Small intestine (tissue), 16 donors: ENCODE data around the gene FOXL3. TPM values are rescaled to one million over a fixed set of nuclear protein-coding genes. Genes with fewer than 3 reads are reported as not detected.
"Not testable (repeated sequence)": the region's sequence is repeated elsewhere in the genome, so short reads cannot be mapped to it uniquely, and the experiment has no call there.

Experiments used
- DNase-seq, 2 donors: peaks; one replicate each; pipeline versions ENCODE4 v3.0.0 to v3.0.0-alpha.2; 2013
- FAIRE-seq: peaks from 2 replicates; lab custom pipeline; 2012; peaks lifted over from hg19 to GRCh38; lab: Jason Lieb, UNC
- H3K27ac ChIP-seq, 3 donors: one replicate each; pipeline ENCODE4 v1.5.1; 2013; ENCODE audit warnings: low read length in 2 of 3, mild to moderate bottlenecking in 2 of 3, control low read depth in 1 of 3, inconsistent platforms in 1 of 3, low read depth in 1 of 3, moderate library complexity in 1 of 3
- H3K27me3 ChIP-seq, 3 donors: one replicate each; pipeline ENCODE4 v1.6.1; 2013; ENCODE audit warnings: low read length in 3 of 3, inconsistent platforms in 1 of 3; ENCODE audit not compliant: control insufficient read depth in 3 of 3, insufficient read depth in 3 of 3
- H3K36me3 ChIP-seq, 3 donors: one replicate each; pipeline ENCODE4 v1.6.1; 2013; ENCODE audit warnings: low read length in 3 of 3, inconsistent platforms in 1 of 3, low read depth in 1 of 3, mild to moderate bottlenecking in 1 of 3, moderate library complexity in 1 of 3; ENCODE audit not compliant: control insufficient read depth in 3 of 3, insufficient read depth in 2 of 3
- H3K4me1 ChIP-seq, 3 donors: one replicate each; pipeline ENCODE4 v1.6.1; 2013; ENCODE audit warnings: low read length in 2 of 3, inconsistent platforms in 1 of 3, low read depth in 1 of 3, mild to moderate bottlenecking in 1 of 3, moderate library complexity in 1 of 3; ENCODE audit not compliant: control insufficient read depth in 3 of 3, insufficient read depth in 2 of 3
- H3K4me3 ChIP-seq, 3 donors: one replicate each; pipeline ENCODE4 v1.5.1; 2013; ENCODE audit warnings: low read length in 3 of 3, control low read depth in 1 of 3, inconsistent platforms in 1 of 3, low read depth in 1 of 3, mild to moderate bottlenecking in 1 of 3, moderate library complexity in 1 of 3
- H3K9me3 ChIP-seq, 2 donors: one replicate each; pipeline ENCODE4 v1.6.1; 2013; ENCODE audit warnings: low read depth in 1 of 2, low read length in 1 of 2; ENCODE audit not compliant: control insufficient read depth in 2 of 2, insufficient read depth in 1 of 2
- WGBS, 3 donors: extraction: QIAGEN DNeasy Blood & Tissue Kit; methylation state at CpG; one replicate each; pipeline ENCODE4 v1.1.7; 2013; 5-methylcytosine and 5-hydroxymethylcytosine counted together
- long read RNA-seq, 10 donors: transcript quantifications; one replicate each; lab custom pipeline, GENCODE V29; 2026
- polyA plus RNA-seq, 4 donors: library from polyadenylated mRNA; stranded (reverse) in 3 of 4; unstranded in 1 of 4; fragments of 200-250 nt in 3 of 4; fragments of 120-200 nt in 1 of 4; gene quantifications; one replicate each; pipeline versions ENCODE4 v1.2.1 to v1.2.3, GENCODE V29; 2013
- donor health status: healthy with polysubstance abuse.
- donor health status: control.
- donor health status: control.
- donor health status: Bipolar disorder and iron deficiency.
- donor health status: healthy.

Gene FOXL3
- 1 to 10 TPM in 1 of 4 donors, not detected in 3; 1.7 TPM for polyA plus RNA-seq
- long read RNA-seq, donor 1, result 0 reads
- long read RNA-seq, donor 2, result 0 reads
- long read RNA-seq, donor 3, result 0 reads
- long read RNA-seq, donor 4, result 0 reads
- long read RNA-seq, donor 5, result 0 reads
- long read RNA-seq, donor 6, result 0 reads
- long read RNA-seq, donor 7, result 0 reads
- long read RNA-seq, donor 8, result 0 reads
- long read RNA-seq, donor 9, result 0 reads
- long read RNA-seq, donor 10, partial matches to known transcripts, result 0 of 2 reads
- long read RNA-seq, donor 10, other reads (novel, unspliced or antisense), result 0 of 2 reads

- 8 to 9% (median 8%) methylated on average over 52 to 79 of the region's 79 CpGs for WGBS, 3 donors
- peaks cover 11 to 40% (median 25%) of the 10 kb centered on the region in 3 donors for H3K27me3 ChIP-seq
- FAIRE-seq (no peak), DNase-seq (peak in 1 of 2 donors; percentile 20)
- peak within 1 kb of the TSS in 1 of 3 donors; percentile 9 for H3K4me3 ChIP-seq
- H3K27ac ChIP-seq, result no peak within 1 kb of the TSS
- H3K36me3 ChIP-seq, result no peaks in the 10 kb centered on the region
- H3K9me3 ChIP-seq, result peaks cover 0 to 5% of the 10 kb centered on the region in 2 donors
- H3K4me1 ChIP-seq, result peaks cover 0 to 41% (median 0%) of the 10 kb centered on the region in 3 donors
Observed at GRCh38 chr7:289756-290553, at the start of gene FOXL3. FOXL3 (plus strand) TSS chr7:290170; CDS start chr7:290170, 0 bp downstream.

GRCh38 chr7:240887-241421, 49.0 kb upstream of the FOXL3 start:
- Histone ChIP-seq H3K4me1 (peaks cover 0 to 16% (median 0%) of the 10 kb centered on the region in 3 donors), H3K27ac (peak overlapping the region in 1 of 3 donors; percentile 47), H3K27me3 (no peaks in the 10 kb centered on the region), H3K9me3 (no peaks in the 10 kb centered on the region), H3K36me3 (peaks cover 0 to 60% (median 2%) of the 10 kb centered on the region in 3 donors), H3K4me3 (no peak overlapping the region)
- DNase-seq (no peak), FAIRE-seq (no peak)
- 42 to 68% (median 46%) methylated on average over 13 to 16 of the region's 16 CpGs for WGBS, 3 donors

GRCh38 chr7:241513-241912, 48.5 kb upstream of the FOXL3 start:
- H3K9me3 ChIP-seq, result no peaks in the 10 kb centered on the region
- FAIRE-seq (no peak), DNase-seq (no peak)
- 93 to 95% (median 93%) methylated on average over 13 of the region's 13 CpGs for WGBS, 3 donors
- H3K4me3 ChIP-seq, result no peak overlapping the region
- no peak overlapping the region for H3K27ac ChIP-seq
- peaks cover 0 to 22% (median 0%) of the 10 kb centered on the region in 3 donors for H3K4me1 ChIP-seq
- H3K27me3 ChIP-seq, result no peaks in the 10 kb centered on the region
- H3K36me3 ChIP-seq, result peaks cover 0 to 60% (median 2%) of the 10 kb centered on the region in 3 donors

- peaks cover 2 to 68% (median 2%) of the 10 kb centered on the region in 3 donors for H3K36me3 ChIP-seq
- WGBS, 3 donors, result 79 to 86% (median 83%) methylated on average over 5 to 12 of the region's 21 CpGs
- not testable (repeated sequence) for H3K4me3 ChIP-seq, H3K9me3 ChIP-seq, H3K27me3 ChIP-seq, DNase-seq, FAIRE-seq, H3K27ac ChIP-seq
- peaks cover 0 to 37% (median 0%) of the 10 kb centered on the region in 3 donors for H3K4me1 ChIP-seq
Observed at GRCh38 chr7:242826-243579, 47.0 kb upstream of the FOXL3 start.

GRCh38 chr7:243580-243978, 46.4 kb upstream of the FOXL3 start:
- not testable (repeated sequence) for H3K27me3 ChIP-seq, FAIRE-seq, H3K27ac ChIP-seq, DNase-seq, H3K4me3 ChIP-seq, H3K9me3 ChIP-seq
- Histone ChIP-seq H3K36me3 (peaks cover 2 to 74% (median 2%) of the 10 kb centered on the region in 3 donors), H3K4me1 (peaks cover 0 to 38% (median 0%) of the 10 kb centered on the region in 3 donors)
- WGBS, 3 donors, result 88 to 94% (median 92%) methylated on average over 4 to 6 of the region's 10 CpGs

GRCh38 chr7:244974-245373, 45.0 kb upstream of the FOXL3 start:
- peaks cover 2 to 88% (median 2%) of the 10 kb centered on the region in 3 donors for H3K36me3 ChIP-seq
- peaks cover 0 to 38% (median 0%) of the 10 kb centered on the region in 3 donors for H3K4me1 ChIP-seq
- no peak overlapping the region for H3K27ac ChIP-seq
- no peak for FAIRE-seq
- whole genome bisulfite sequencing, 3 donors, result 82 to 89% (median 87%) methylated on average over 22 of the region's 22 CpGs
- H3K9me3 ChIP-seq, result no peaks in the 10 kb centered on the region
- no peak for DNase-seq
- no peaks in the 10 kb centered on the region for H3K27me3 ChIP-seq
- no peak overlapping the region for H3K4me3 ChIP-seq

GRCh38 chr7:245574-246295, 44.2 kb upstream of the FOXL3 start:
- 90 to 92% (median 90%) methylated on average over 36 of the region's 36 CpGs for WGBS, 3 donors
- Histone ChIP-seq H3K27ac (peak overlapping the region in 1 of 3 donors; percentile 90), H3K36me3 (peaks cover 2 to 93% (median 5%) of the 10 kb centered on the region in 3 donors), H3K27me3 (no peaks in the 10 kb centered on the region), H3K9me3 (no peaks in the 10 kb centered on the region), H3K4me3 (no peak overlapping the region), H3K4me1 (peaks cover 0 to 34% (median 0%) of the 10 kb centered on the region in 3 donors)
- no peak for FAIRE-seq
- DNase-seq, result no peak
